Colon (tissue), 2 donors: ENCODE data around the gene UFC1.

Experiments
- FAIRE-seq: peaks from 2 replicates; lab custom pipeline; 2012; peaks lifted over from hg19 to GRCh38; lab: Jason Lieb, UNC
- donor health status: control.
- donor health status: control.

The UFC1 gene

DNA sequence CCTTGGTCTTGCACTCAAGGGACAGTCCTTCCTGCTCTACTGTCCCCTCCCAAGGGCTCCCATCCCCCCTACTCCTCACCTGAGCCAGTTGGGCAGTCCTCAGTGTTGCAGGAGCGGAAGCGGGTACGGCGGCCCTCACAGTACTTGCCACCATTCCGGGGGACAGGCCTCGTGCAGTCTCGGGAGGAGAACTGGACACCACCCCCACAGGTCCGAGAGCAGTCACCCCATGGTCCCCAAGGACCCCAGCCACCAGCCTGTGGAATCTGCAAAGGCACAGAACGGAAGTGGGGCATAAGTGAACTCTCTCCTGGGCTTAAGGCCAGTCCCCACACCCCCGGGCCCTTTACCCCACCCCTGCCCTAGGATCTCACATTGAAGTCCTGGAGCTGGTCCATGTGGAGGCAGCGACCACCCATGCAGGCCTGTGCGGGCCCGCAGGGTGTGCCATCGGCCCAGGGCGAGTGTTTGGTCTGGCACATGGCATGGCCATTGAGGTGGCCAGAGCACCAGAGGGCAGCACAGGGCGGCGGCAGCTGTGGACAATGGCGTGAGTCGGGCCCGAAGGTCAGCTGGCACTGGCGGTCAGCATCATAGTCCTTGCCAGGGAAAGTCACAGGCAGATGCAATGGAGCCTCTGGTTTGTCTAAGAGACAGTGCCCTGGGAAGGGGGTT lies 39.9 kb downstream of the UFC1 start:
- no peak for FAIRE-seq

DNA sequence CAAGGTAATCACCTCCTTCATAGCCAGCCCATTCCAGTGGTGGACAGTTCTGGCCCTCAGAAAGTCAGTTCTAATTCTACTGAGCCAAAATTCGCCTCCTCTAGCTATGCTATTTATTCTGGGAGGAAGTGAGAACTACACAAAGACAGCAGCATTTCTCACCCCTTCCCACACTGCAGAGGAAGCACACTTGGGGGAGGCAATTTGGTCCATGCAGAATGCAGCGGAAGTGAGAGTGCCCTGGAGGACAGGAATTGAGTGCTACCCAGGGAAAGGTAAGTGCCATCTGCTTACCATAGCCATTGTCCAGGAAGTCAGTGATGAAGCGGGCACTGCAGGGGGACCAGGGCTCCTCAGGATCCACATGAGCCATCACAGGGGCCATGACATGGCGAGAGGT lies 41.4 kb downstream of the UFC1 start:
- FAIRE-seq = no peak

DNA sequence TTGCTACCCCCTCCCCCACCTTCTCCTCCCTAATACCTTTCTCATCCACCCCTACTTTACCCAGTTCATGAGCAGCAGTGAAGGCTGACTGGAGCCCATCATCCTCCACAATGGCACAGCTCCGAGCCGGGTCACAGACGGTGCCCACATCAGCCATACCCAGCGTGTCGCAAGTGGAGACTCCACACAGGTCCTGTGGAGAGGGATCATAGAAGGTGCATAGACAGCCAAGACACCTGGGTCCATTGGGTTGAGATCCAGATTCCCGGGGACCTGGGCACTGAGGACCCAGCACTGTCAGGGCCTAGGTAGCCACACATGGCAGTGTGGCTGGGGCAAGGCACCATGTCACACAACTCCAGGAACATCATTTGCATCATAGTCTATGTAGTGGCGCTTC lies 42.3 kb downstream of the UFC1 start:
- FAIRE-seq = no peak

DNA sequence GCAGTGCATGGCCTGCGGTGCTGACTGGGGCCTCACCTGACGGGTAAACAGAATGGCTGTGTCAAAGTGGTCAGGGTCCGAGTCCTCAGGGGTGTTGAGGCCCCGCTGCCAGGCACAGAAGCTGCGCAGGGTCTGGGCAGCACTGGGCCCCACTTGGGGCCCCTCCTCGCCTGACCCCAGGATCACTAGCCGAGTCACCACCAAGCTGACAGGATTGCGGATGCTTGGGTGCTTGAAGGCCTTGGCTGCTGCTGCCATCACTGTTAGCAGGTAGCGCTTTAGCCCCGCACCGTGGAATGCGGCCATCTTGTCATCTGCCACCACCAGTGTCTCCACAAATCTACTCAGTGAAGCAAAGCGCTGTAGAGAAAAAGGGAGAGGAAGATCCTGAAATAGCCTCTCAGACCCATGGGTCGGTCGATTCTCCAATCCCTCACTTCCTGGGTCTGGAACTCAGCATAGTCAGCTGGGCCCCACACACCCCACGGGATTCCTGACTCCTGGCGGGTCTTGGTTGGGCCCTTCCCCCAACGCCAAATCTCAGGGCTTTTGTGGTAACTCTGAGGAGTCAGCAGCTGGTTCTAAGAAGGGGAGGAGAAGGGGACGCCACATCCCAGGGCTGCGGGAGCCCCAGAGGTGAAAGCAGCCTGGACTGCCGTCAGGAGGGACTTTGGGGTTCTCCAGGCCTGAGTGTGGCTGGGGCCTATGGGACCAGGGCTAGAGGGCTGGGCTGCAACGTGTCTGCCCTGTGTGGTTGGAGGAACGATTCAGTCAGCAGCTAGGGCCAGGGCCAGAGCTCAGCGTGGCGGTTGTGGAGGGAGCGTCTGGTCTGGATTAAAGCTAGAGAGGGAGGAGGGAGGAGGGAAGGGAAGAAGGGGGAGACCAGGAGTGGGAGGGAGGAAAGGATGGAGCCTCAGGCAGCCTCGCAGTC lies 43.0 kb downstream of the UFC1 start:
- FAIRE-seq = no peak

DNA sequence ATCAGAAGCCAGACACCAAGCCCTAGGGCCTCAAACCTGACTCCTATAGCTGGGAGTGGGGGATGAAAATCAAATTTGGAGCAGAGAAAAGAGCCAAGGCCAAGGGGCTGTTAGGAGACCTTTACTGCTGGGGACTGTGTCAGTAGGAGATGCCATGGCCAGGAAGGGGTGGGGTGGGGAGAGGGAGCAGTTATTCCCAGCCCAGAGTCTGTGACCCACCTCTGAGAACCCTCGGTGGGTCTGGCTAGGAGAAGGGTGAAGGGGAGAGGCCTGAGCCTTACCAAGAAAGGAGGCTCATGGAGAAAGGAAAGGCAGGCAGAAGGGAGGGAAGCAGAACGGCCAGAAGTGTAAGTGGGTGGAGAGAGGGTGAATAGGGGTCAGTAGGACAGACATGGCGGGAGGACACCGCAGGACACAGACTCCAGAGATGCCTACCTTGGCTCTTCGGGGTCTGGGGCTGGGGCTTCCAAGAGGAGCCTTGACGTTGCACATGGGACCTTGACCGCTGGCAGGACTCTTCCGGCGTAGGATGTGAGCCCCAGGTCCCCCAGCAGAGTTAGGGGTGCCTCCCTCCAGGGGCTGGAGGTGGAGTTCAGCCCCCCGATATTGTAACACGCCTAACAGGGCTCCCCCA lies 43.9 kb downstream of the UFC1 start:
- FAIRE-seq = no peak

DNA sequence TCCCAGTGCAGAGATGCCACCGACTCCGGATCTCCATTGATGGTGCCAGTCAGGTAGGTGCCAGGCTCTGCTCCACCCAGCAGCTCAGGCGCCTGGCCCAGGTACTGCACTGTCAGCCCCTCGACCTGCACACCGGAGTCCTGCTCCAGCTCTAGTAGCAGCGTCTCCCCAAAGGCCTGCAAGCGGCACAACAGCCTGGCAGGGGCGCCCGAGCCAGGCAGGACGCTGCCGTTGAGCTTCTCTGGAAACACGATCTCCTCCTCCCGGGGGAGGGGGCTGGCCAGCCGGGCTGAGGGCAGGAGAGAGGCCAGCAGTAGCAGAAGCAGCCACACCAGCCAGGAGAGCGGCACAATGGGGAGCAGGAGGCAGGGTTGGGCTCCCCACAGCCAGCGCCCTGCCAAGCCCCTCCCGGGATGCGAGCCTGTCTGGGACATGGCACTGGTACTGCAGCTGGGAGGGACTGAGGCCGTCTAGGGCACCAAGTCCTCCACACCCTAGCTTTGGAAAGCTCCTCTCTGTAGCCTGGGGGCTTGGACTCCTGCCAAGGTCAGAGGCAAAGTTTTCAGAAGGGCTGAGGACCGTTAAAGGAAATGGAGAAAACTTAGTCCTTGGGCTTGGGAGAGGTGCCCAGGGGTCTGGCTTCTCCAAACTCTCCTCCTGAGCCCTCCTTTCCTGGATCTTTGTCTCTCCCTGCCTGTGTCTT lies 44.6 kb downstream of the UFC1 start:
- no peak for FAIRE-seq

DNA sequence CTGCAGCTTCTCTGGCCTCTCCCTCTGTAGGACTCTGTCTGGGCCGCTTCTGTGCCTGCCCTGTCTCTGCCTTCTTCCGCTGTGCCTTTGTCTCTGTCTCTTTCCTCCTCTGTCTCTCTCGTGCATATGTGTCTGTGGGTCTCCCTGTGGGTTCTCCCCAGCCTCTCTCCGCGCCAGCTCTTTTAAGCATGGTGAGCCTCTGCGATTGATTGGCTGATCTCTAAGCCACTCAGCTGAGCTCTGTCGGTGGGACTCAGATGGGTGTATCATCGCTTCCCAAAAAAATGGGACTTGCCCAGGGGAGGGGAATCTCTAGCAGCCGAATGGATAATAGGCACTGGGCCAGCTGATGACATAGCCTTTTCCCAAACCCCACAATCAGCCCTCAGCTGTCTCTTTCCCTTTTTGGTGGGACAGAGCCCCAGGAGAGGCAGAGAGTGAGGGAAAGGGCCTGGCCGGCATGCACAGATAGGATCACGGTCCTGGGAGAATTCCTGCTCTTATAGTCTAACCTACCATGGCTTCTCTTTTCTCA lies 45.2 kb downstream of the UFC1 start, which contains the start of gene ADAMTS4:
Gene ADAMTS4, minus strand, starts transcription at position 158 of the 535 bp plus-strand sequence. CDS start 427 bp downstream, outside the sequence.
- no peak for FAIRE-seq

DNA sequence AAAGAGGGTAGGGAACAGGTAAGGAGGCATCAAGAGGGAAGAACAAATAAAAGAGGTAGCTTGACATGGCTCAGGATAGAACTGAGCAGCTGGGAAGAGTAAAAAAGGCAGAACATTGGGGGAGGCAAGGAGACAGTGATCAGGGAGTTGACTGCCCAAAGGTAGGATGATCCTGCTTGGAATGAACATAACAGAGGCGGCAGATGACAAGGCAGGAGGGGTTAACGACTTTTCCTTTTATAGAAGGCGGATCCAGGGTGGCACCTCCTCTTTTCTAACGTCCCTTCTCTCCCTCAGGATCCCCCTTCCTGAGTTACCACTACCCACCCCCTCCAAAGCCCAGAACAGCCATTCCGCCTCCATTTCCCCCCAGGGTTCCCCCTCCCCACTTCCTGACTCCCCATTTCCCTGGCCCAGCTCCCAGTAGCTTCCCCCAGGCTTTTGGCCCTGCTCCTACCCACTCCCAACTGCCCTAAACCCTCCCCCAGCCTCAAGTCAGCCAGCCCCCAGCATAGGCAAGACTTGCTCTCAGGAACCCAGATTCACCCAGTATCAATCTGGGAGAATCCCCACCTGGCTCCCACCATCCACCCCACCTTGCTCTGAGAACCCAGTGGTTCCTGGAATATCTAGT lies 45.8 kb downstream of the UFC1 start:
- no peak for FAIRE-seq

DNA sequence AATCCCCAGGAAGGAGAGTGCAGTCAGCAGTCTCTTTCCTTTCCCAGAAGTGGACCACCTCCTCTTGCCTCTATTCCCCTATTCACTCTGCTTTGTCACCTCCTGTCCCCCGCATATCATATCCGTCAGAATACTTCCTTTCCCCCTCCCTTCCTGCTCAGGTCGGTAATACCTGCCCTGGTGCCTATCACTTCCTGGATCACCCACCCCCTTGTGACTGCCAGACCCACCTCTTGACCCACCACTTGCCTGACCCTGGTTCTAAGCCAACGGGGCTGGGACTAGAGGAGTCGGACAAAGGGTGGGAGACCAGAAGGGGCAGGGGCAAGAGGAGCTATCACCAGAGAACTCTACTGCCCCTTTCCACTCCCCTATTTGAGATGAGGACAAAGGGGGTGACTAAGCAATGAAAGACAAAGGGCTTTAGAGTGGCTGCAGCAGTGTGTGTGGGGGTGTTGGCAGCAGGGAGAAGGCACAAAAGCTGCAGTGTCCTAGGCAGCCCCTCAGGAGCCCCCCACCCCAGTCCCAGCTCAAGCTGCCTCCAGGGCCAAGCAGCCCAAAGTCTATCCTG lies 46.7 kb downstream of the UFC1 start:
- no peak for FAIRE-seq

DNA sequence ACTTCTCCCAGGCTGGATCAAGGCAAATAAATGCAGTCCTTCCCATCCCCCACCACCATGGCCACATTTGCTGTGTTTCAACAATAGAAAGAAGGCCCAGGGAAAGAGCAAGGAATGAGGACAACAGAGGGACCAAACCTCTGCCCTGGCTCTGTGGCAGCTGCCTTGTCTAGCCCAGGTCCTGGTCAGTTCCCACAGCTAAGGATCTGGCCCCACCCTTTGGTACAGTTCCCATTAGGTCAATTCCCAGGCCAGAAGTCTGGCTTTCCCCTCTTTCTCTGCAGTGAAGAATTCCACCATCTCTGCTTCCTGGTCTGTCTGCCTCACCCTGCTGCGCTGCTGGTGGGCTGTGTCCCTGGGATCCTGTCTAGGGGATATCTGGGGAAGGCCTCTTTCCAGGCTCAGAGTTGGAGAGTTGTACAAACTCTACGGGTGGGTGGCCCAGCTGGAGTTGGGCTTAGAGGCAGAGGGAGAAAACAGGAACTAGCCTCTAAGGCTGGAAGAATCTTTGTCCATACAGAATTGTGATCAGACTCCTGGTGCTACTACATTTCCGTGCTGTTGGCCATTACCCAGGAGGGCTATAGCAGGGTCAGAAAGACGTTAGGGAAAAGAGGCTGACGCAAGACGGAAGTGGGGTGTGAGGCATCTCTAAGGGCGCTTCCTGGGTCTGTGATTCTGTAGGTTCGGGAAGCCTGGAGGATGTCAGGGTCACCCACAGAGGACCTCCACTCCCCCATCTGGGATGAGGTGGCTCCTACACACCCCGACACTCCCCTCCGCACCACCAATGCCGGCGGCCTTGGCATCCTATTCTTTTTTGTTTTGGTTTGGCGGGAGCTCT lies 47.4 kb downstream of the UFC1 start:
- no peak for FAIRE-seq

DNA sequence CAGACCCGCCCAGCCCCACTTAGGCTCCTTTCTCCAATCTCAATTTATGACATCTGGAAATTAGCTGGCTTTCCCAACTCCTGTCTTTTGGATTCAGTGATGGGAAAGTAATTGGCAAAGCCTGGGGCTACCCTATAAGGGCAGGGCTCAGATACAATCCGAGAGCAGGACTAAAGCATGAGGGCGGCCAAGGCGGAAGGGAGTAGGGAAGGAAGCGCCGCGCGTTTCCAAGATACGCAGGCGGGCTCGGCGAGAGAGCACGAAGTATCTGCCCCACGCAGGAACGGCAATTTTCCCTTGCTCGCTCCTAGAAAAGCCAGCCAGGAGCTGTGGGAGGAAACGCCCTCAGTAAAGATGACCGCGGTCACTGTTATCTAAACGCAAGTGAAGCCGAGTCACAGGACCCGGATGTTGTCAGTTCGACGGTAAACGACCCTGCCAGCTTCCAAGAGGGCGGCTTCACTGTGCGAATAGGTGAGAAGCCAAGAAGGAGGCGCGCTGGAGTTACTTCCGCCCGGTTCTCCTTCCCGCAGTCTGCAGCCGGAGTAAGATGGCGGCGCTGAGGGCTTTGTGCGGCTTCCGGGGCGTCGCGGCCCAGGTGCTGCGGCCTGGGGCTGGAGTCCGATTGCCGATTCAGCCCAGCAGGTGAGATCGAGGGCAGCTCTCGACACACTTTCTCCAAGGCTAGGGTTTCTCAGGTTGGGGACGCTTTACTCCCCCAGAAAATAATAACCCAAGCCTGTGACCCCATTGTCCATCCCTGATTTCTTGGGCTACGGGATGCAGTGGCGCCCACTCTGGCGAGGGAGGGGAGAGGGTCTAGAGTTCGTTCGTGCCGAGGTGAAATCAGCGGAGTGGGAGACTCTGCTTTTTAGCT lies 48.3 kb downstream of the UFC1 start, which contains the start of gene NDUFS2:
Gene NDUFS2, plus strand, starts transcription at position 532 of the 877 bp plus-strand sequence. Its CDS starts 19 bp downstream, at position 551.
- FAIRE-seq = no peak

DNA sequence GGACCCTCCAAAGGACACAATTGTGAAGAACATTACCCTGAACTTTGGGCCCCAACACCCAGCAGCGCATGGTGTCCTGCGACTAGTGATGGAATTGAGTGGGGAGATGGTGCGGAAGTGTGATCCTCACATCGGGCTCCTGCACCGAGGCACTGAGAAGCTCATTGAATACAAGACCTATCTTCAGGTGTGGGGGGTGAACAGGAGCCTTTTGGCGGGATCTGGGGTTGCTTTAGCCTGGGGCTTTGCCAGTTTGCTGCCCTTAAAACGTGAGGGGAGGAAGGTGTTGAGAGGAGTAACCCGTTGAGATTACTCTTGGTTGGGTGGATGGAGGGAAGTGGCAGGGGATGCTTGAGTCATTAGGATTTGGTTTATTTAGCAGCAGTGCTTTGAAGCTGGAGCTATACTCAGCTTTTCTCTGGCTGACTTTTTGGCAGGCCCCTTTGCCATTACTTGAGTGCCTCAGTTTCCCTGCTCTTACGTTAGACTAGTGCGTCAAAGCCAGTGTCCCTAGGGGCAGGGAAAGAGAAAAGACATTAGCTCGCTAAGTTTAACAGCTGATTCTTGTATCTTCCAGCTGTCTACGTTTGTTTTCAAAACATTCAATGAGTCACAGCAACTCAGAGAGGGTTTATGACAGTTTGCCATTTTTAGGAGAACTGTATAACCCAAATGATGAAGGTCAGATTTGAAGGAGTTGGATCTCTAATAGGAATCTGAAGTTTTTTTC lies 52.8 kb downstream of the UFC1 start:
- FAIRE-seq = no peak

DNA sequence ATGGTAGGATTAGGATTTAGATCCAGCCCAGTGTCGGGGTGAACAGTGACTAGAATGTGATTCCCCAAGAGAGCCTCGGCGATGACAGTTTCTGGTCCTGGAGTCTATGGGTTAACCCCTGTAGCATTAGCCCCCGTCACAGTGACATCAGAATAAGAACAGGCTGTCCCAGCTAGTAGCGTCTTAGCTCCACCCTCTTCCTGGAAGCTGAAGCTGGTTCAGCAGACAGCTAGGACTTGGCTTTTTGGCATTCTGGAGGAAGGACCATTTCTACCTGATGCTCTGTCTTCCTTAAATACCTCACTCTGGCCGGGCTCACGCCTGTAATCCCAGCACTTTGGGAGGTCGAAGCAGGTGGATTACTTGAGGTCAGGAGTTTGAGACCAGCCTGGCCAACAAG lies 53.4 kb downstream of the UFC1 start:
- FAIRE-seq = no peak
